ENCODE measurements around the gene LPIN1.

Gene LPIN1

DNA sequence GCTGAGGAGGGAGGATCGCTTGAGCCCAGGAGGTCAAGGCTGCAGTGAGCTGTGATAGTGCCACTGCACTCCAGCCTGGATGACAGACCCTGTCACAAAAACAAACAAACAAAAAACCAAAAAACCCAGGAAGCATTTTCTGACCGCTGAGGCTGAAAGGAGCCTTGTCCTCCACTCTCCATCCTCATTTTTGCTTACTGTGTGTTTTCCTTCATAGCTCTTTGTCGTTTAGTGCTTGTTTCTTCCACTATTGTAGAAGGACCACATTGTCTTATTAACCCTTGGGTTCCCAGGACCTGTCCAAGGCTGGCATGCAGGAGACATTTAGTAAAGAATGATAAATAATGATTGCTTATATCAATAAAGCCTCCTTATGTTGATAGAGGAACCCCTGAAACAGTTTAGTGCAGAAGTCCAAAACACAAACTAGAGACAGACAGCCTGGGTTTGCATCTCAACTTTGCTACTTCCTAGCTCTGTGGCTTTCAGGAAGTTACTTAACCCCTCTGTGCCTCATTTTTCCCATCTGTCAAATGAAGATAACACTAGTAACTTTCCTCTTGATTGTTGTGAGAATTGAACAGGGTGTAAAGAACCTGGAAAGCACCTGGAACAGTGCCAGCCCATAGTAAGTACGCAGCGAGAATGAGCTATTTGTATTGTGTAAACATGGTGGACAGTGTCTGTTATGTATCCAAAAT, 126.0 kb downstream of the LPIN1 start:
- DNase-seq: no peak

GRCh38 chr2:11872948-11873269, 126.5 kb downstream of the LPIN1 start:
- DNase-seq: no peak

- DNase-seq: no peak
Measured at GRCh38 chr2:11873356-11874154, 127.1 kb downstream of the LPIN1 start.

GRCh38 chr2:11874861-11875260, 128.4 kb downstream of the LPIN1 start:
- DNase-seq: no peak

DNA sequence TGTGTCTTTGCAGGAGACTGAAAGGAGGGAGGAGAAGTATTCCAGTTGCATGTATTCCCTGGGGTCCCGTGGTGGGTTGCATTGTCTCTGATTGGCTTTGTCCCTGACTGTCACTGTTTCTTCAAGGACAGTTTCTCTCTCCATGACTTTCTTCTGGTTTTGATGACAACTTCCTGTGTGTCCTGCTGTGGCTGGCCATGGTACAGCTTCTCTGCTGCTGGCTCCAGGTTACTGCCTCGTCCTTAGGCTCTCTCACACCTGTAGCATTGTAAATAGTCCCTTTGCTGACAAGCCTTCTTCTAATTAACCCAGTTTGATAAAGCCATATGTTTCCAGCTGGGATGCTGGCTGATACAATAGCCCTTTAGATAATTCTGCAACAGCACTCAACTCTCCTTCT, 129.0 kb downstream of the LPIN1 start:
- no peak for DNase-seq

DNA sequence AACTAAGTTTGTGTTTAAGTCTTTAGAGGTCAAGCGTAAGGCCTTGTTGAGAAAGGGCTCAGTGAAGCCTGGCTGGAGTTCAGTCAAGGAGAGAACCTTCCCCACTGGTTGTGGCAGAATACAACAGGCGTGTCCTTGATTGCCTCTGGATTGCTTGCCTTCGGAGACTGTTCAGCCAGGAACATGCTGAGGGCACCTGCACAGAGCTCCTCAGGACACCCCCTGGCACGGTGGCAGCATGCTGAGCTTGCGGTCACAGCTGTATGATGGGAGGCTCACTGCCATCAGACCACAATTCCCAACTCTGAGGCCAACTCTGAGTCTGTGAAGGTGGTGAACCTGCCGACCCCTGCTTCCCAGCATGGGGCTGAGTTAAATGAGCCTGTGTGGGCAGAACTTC, 130.0 kb downstream of the LPIN1 start:
- DNase-seq: no peak

DNA sequence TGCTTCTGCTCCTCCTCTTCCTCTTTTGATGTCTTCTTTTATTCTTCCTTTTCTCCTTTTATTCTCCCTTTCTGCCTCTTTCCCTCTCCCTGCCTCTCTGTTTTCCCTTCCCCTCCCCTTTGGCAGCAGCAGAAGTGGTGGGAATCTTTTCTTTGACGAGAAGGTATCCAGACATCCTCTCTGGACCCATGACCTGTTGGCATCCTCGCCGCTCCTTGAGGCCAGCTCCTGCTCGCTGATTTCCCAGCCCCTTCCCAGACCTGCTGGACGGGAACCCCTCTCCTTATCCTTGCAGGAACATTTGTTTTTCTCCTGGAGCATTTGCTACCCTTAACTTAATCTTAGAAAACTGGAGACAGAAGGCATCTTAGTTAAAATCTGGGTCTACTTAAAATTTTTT, 130.5 kb downstream of the LPIN1 start:
- DNase-seq: no peak

Measured in NCI-H187 treated with DMSO at 0.1 percent for 48 hours (cell line).